WTC11 (cell line): ENCODE measurements around the gene GRIN2A. TPM values are rescaled to one million over a fixed set of nuclear protein-coding genes. Genes with fewer than 3 reads are reported as not detected.

ENCODE experiments used
- ATAC-seq: fragments of 200-7000 bp; cut with Tn5 transposase; 2 replicates; pipeline ENCODE4 v1.10.0; 2021; ENCODE audit warnings: mild to moderate bottlenecking, moderate library complexity
- CTCF ChIA-PET: fragments of 300-600 bp; sonication (Branson Sonifier 250); formaldehyde crosslinking; loops from one replicate; lab custom pipeline; 2021; ENCODE audit warnings: antibody characterized with exemption; lab: Charles Lee
- POLR2A ChIA-PET: fragments of 350-600 bp; sonication (Branson Sonifier 250); formaldehyde crosslinking; loops from one replicate; lab custom pipeline; 2021; ENCODE audit warnings: antibody characterized with exemption; lab: Charles Lee
- DNase-seq: peaks from one replicate; pipeline ENCODE4 v3.0.0; 2021; ENCODE audit warnings: low spot score
- H3K27ac Mint-ChIP-seq: 2 replicates; pipeline ENCODE4 v1.8.0; 2021; ENCODE audit warnings: mixed read lengths
- H3K27me3 Mint-ChIP-seq: 2 replicates; pipeline ENCODE4 v1.8.0; 2021; ENCODE audit warnings: low read depth, mild to moderate bottlenecking, moderate library complexity, mixed read lengths
- H3K36me3 Mint-ChIP-seq: 2 replicates; pipeline ENCODE4 v1.8.0; 2021; ENCODE audit warnings: mixed read lengths
- H3K4me1 Mint-ChIP-seq: 2 replicates; pipeline ENCODE4 v1.8.0; 2022; ENCODE audit warnings: mixed read lengths
- H3K4me3 Mint-ChIP-seq: 2 replicates; pipeline ENCODE4 v1.8.0; 2021; ENCODE audit warnings: mild to moderate bottlenecking, moderate library complexity, mixed read lengths
- H3K9me3 Mint-ChIP-seq: 2 replicates; pipeline ENCODE4 v1.8.0; 2021; ENCODE audit warnings: mixed read lengths
- ATF1 ChIP-seq: sonication (generic); formaldehyde crosslinking; IDR thresholded peaks from 2 replicates; pipeline ENCODE4 v1.8.1; 2023; ENCODE audit warnings: mild to moderate bottlenecking, moderate library complexity, missing genetic modification reagents
- CREB1 ChIP-seq: sonication (generic); formaldehyde crosslinking; IDR thresholded peaks from 2 replicates; pipeline ENCODE4 v1.8.0; 2023; ENCODE audit warnings: mild to moderate bottlenecking, missing genetic modification reagents
- EMX1 ChIP-seq: fragments of 250-450 bp; sonication (Bioruptor Pico); IDR thresholded peaks from 2 replicates; pipeline ENCODE4 v1.8.0; 2021; ENCODE audit warnings: mild to moderate bottlenecking
- GABPB1 ChIP-seq: sonication (generic); formaldehyde crosslinking; IDR thresholded peaks from 2 replicates; pipeline ENCODE4 v1.8.1; 2023; ENCODE audit warnings: mild to moderate bottlenecking, missing genetic modification reagents
- HMGA2 ChIP-seq: fragments of 250-450 bp; sonication (Bioruptor Pico); IDR thresholded peaks from 2 replicates; pipeline ENCODE4 v1.4.0; 2021; ENCODE audit warnings: mild to moderate bottlenecking, moderate library complexity
- IRF2 ChIP-seq: sonication (generic); formaldehyde crosslinking; IDR thresholded peaks from 2 replicates; pipeline ENCODE4 v1.8.0; 2022; ENCODE audit warnings: low read depth, missing genetic modification reagents, borderline replicate concordance
- JAZF1 ChIP-seq: fragments of 250-450 bp; sonication (Bioruptor Pico); IDR thresholded peaks from 2 replicates; pipeline ENCODE4 v1.9.0; 2021; ENCODE audit warnings: moderate library complexity, mild to moderate bottlenecking, inconsistent platforms
- KAT7 ChIP-seq: sonication (generic); formaldehyde crosslinking; IDR thresholded peaks from 2 replicates; pipeline ENCODE4 v1.8.1; 2023; ENCODE audit warnings: missing genetic modification reagents, mild to moderate bottlenecking, borderline replicate concordance
- MAX ChIP-seq: sonication (generic); formaldehyde crosslinking; IDR thresholded peaks from 2 replicates; pipeline ENCODE4 v1.8.0; 2022; ENCODE audit warnings: mild to moderate bottlenecking, missing genetic modification reagents
- MXD4 ChIP-seq: fragments of 250-450 bp; sonication (Bioruptor Pico); IDR thresholded peaks from 2 replicates; pipeline ENCODE4 v1.8.0; 2021; ENCODE audit warnings: mild to moderate bottlenecking, moderate library complexity, borderline replicate concordance
- NFE2L1 ChIP-seq: sonication (generic); formaldehyde crosslinking; IDR thresholded peaks from 2 replicates; pipeline ENCODE4 v1.8.1; 2023; ENCODE audit warnings: missing genetic modification reagents
- NFYB ChIP-seq: sonication (generic); formaldehyde crosslinking; conservative IDR thresholded peaks from 2 replicates; pipeline ENCODE4 v1.8.0; 2022; ENCODE audit warnings: low read depth, missing genetic modification reagents
- OVOL2 ChIP-seq: fragments of 250-450 bp; sonication (Bioruptor Pico); IDR thresholded peaks from 2 replicates; pipeline ENCODE4 v1.9.0; 2021; ENCODE audit warnings: mild to moderate bottlenecking, borderline replicate concordance
- RORB ChIP-seq: fragments of 250-450 bp; sonication (Bioruptor Pico); IDR thresholded peaks from 2 replicates; pipeline ENCODE4 v1.9.0; 2021; ENCODE audit warnings: mild to moderate bottlenecking
- TCF7 ChIP-seq: sonication (generic); formaldehyde crosslinking; IDR thresholded peaks from 2 replicates; pipeline ENCODE4 v1.8.0; 2022; ENCODE audit warnings: mild to moderate bottlenecking, low read depth, missing genetic modification reagents, moderate library complexity
- TEAD1 ChIP-seq: sonication (generic); formaldehyde crosslinking; IDR thresholded peaks from 2 replicates; pipeline ENCODE4 v1.8.0; 2022; ENCODE audit warnings: mild to moderate bottlenecking, missing genetic modification reagents
- TEAD4 ChIP-seq: sonication (generic); formaldehyde crosslinking; IDR thresholded peaks from 2 replicates; pipeline ENCODE4 v1.8.0; 2022; ENCODE audit warnings: mild to moderate bottlenecking, missing genetic modification reagents
- ZNF232 ChIP-seq: sonication (generic); formaldehyde crosslinking; IDR thresholded peaks from 2 replicates; pipeline ENCODE4 v1.8.0; 2022; ENCODE audit warnings: mild to moderate bottlenecking, missing genetic modification reagents
- ZNF396 ChIP-seq: fragments of 250-450 bp; sonication (Bioruptor Pico); IDR thresholded peaks from 2 replicates; pipeline ENCODE4 v1.8.0; 2021; ENCODE audit warnings: mild to moderate bottlenecking, moderate library complexity, borderline replicate concordance
- ZNF416 ChIP-seq: fragments of 250-450 bp; sonication (Bioruptor Pico); IDR thresholded peaks from 2 replicates; pipeline ENCODE4 v1.9.0; 2021; ENCODE audit warnings: mild to moderate bottlenecking, inconsistent platforms
- ZNF423 ChIP-seq: fragments of 250-450 bp; sonication (Bioruptor Pico); IDR thresholded peaks from 2 replicates; pipeline ENCODE4 v2.1.2; 2022; ENCODE audit warnings: mild to moderate bottlenecking, moderate library complexity
- ZNF512 ChIP-seq: sonication (generic); formaldehyde crosslinking; IDR thresholded peaks from 2 replicates; pipeline ENCODE4 v1.8.1; 2022; ENCODE audit warnings: missing genetic modification reagents, borderline replicate concordance
- total RNA-seq: library from RNA; stranded (reverse); gene quantifications from 3 replicates; pipeline ENCODE4 v1.2.3, GENCODE V29; 2021
- TF ChIP-seq, protein P1 (sequence below): fragments of 250-450 bp; sonication (Bioruptor Pico); IDR thresholded peaks from 2 replicates; pipeline ENCODE4 v1.9.0; 2021; ENCODE audit warnings: mild to moderate bottlenecking
- TF ChIP-seq, protein P2 (sequence below): sonication (generic); formaldehyde crosslinking; IDR thresholded peaks from 2 replicates; pipeline ENCODE4 v1.8.1; 2023; ENCODE audit warnings: mild to moderate bottlenecking, moderate library complexity, missing genetic modification reagents
- TF ChIP-seq, protein P3 (sequence below): sonication (generic); formaldehyde crosslinking; IDR thresholded peaks from 2 replicates; pipeline ENCODE4 v1.8.1; 2023; ENCODE audit warnings: mild to moderate bottlenecking, missing genetic modification reagents, moderate library complexity
- TF ChIP-seq, protein P4 (sequence below): sonication (generic); formaldehyde crosslinking; IDR thresholded peaks from 2 replicates; pipeline ENCODE4 v1.8.0; 2023; ENCODE audit warnings: missing genetic modification reagents, mild to moderate bottlenecking, borderline replicate concordance

Gene GRIN2A
- total RNA-seq, 1 experiment from 2014 or later, result 3.5 TPM

DNA sequence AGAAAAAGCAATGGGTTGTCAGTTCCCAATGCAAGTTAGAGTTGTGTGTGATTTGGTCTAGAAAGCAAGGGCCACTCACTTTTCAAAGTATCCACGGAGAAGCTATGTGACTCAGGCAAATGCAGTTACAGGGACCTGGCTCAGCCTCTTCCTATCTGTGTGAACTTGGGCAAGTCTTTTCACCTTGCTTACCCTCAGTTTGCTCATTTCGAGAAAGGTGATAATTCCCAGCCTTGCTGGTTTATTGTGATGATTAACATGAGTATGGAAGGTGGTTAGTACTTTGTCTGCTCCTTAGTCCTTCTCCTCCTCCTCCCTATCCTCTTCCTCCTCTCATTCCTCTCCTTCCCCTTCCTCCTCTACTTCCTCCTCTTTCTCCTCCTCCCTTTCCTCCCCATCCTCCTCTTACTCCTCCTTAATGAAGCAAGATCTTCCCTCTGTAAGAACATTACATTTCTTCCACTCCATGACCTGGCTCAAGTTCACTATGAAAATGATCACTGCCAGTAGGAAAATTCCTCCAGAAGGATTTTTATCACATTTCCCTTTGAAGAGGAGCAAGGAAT lies 204.0 kb downstream of the GRIN2A start:
- Mint-ChIP-seq H3K27me3 (peaks cover 34% of the 10 kb centered on the region), H3K36me3 (no peaks in the 10 kb centered on the region), H3K4me3 (no peak overlapping the region), H3K4me1 (peaks cover 22% of the 10 kb centered on the region), H3K27ac (no peak overlapping the region)
- ChIA-PET POLR2A (no interaction called here), CTCF (interaction anchor here (1.0 kb wide), 1 partner anchor 719 kb away, joined by 3 read pairs; no protein-coding TSS in a partner anchor)
- no peak for DNase-seq
- ATAC-seq, result no peak
- no peak for TF ChIP-seq TCF7
- no peak for TF ChIP-seq ATF1 (CRISPR knock-in tag)
- TF ChIP-seq, protein P1, sequence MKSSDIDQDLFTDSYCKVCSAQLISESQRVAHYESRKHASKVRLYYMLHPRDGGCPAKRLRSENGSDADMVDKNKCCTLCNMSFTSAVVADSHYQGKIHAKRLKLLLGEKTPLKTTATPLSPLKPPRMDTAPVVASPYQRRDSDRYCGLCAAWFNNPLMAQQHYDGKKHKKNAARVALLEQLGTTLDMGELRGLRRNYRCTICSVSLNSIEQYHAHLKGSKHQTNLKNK (CRISPR knock-in tag), result no peak
- TF ChIP-seq EMX1 (CRISPR knock-in tag), result no peak
- TF ChIP-seq, protein P2, sequence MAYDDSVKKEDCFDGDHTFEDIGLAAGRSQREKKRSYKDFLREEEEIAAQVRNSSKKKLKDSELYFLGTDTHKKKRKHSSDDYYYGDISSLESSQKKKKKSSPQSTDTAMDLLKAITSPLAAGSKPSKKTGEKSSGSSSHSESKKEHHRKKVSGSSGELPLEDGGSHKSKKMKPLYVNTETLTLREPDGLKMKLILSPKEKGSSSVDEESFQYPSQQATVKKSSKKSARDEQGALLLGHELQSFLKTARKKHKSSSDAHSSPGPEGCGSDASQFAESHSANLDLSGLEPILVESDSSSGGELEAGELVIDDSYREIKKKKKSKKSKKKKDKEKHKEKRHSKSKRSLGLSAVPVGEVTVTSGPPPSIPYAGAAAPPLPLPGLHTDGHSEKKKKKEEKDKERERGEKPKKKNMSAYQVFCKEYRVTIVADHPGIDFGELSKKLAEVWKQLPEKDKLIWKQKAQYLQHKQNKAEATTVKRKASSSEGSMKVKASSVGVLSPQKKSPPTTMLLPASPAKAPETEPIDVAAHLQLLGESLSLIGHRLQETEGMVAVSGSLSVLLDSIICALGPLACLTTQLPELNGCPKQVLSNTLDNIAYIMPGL (CRISPR knock-in tag), result no peak
- no peak for TF ChIP-seq JAZF1
- no peak for TF ChIP-seq ZNF512
- TF ChIP-seq OVOL2 (CRISPR knock-in tag), result no peak
- no peak for TF ChIP-seq KAT7
- TF ChIP-seq, protein P3, sequence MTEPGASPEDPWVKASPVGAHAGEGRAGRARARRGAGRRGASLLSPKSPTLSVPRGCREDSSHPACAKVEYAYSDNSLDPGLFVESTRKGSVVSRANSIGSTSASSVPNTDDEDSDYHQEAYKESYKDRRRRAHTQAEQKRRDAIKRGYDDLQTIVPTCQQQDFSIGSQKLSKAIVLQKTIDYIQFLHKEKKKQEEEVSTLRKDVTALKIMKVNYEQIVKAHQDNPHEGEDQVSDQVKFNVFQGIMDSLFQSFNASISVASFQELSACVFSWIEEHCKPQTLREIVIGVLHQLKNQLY (CRISPR knock-in tag), result no peak
- no peak for TF ChIP-seq IRF2 (CRISPR knock-in tag)
- TF ChIP-seq CREB1, result no peak
- no peak for TF ChIP-seq NFYB (CRISPR knock-in tag)
- TF ChIP-seq ZNF396, result no peak
- TF ChIP-seq, all 79 proteins: peak for 0
- peaks cover 4% of the 10 kb centered on the region; the same call in 1 of the 2 replicates for H3K9me3 Mint-ChIP-seq

DNA sequence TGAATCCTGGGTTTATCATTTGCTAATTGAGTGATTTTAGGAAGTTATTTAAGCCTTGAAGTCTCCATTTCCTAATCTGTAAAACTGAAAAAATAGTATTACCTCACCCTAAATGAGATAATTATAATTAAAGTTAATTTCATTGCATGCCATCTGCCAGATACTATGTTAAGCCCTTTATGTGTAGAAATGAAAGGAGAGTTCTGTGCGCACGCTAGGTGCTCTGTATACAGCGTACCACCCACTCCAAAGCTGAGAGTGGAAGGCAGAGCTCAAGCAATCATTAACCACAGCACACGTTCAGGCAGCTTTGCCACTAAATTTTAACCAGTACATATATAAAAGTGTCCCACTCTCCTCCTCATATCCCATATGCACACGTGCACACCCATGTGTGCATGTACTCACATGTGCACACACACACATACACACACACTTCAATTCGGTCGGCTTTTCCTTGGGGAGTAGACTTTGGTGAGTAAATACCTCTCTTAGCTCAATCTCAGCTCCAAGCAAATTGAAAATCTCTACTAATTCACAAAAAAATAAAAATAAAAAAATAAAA lies 204.8 kb downstream of the GRIN2A start:
- H3K4me3 Mint-ChIP-seq, result no peak overlapping the region
- ChIA-PET POLR2A (no interaction called here), CTCF (interaction anchor here (1.0 kb wide), 1 partner anchor 718 kb away, joined by 3 read pairs; no protein-coding TSS in a partner anchor)
- H3K36me3 Mint-ChIP-seq, result no peaks in the 10 kb centered on the region
- DNase-seq (no peak), ATAC-seq (no peak)
- peaks cover 42% of the 10 kb centered on the region for H3K27me3 Mint-ChIP-seq
- H3K27ac Mint-ChIP-seq, result no peak overlapping the region
- H3K9me3 Mint-ChIP-seq, result peaks cover 4% of the 10 kb centered on the region; the same call in 1 of the 2 replicates
- TF ChIP-seq GABPB1 (CRISPR knock-in tag) (no peak), OVOL2 (CRISPR knock-in tag) (no peak), TCF7 (no peak), RORB (no peak), ZNF232 (CRISPR knock-in tag) (no peak), TEAD4 (CRISPR knock-in tag) (no peak), TEAD1 (no peak), ZNF423 (CRISPR knock-in tag) (no peak), HMGA2 (CRISPR knock-in tag) (no peak), MAX (CRISPR knock-in tag) (no peak), MXD4 (CRISPR knock-in tag) (no peak), NFE2L1 (CRISPR knock-in tag) (no peak), JAZF1 (no peak), ATF1 (CRISPR knock-in tag) (no peak), ZNF416 (CRISPR knock-in tag) (no peak), ZNF396 (no peak)
- TF ChIP-seq, protein P4, sequence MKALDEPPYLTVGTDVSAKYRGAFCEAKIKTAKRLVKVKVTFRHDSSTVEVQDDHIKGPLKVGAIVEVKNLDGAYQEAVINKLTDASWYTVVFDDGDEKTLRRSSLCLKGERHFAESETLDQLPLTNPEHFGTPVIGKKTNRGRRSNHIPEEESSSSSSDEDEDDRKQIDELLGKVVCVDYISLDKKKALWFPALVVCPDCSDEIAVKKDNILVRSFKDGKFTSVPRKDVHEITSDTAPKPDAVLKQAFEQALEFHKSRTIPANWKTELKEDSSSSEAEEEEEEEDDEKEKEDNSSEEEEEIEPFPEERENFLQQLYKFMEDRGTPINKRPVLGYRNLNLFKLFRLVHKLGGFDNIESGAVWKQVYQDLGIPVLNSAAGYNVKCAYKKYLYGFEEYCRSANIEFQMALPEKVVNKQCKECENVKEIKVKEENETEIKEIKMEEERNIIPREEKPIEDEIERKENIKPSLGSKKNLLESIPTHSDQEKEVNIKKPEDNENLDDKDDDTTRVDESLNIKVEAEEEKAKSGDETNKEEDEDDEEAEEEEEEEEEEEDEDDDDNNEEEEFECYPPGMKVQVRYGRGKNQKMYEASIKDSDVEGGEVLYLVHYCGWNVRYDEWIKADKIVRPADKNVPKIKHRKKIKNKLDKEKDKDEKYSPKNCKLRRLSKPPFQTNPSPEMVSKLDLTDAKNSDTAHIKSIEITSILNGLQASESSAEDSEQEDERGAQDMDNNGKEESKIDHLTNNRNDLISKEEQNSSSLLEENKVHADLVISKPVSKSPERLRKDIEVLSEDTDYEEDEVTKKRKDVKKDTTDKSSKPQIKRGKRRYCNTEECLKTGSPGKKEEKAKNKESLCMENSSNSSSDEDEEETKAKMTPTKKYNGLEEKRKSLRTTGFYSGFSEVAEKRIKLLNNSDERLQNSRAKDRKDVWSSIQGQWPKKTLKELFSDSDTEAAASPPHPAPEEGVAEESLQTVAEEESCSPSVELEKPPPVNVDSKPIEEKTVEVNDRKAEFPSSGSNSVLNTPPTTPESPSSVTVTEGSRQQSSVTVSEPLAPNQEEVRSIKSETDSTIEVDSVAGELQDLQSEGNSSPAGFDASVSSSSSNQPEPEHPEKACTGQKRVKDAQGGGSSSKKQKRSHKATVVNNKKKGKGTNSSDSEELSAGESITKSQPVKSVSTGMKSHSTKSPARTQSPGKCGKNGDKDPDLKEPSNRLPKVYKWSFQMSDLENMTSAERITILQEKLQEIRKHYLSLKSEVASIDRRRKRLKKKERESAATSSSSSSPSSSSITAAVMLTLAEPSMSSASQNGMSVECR (CRISPR knock-in tag), result no peak
- H3K4me1 Mint-ChIP-seq, result peaks cover 30% of the 10 kb centered on the region
